Stimulated activated naive B cell treated with anti-CD40 and anti-IgM and Interleukin-4, amounts not matched to agents 10 μg/mL and 1 μg/mL and 100 μg/mL, for 72 hours (primary cell): Measurements from ENCODE around the gene WDR77.

ENCODE experiments used
- ATAC-seq, 2 donors: fragments of 150-1000 bp; cut with Tn5 transposase; replicated peaks; 2 replicates each; pipeline ENCODE4 v1.10.0; 2021; ENCODE audit warnings: moderate library complexity in 1 of 2
- DNase-seq: peaks from one replicate; pipeline ENCODE4 v3.0.0; 2021
- H3K27ac Mint-ChIP-seq: one replicate; pipeline ENCODE4 v1.8.0; 2022; ENCODE audit warnings: mild to moderate bottlenecking, mixed read lengths
- H3K27me3 Mint-ChIP-seq, 2 donors: one replicate each; pipeline ENCODE4 v1.8.0; 2022; ENCODE audit warnings: mixed read lengths in 2 of 2
- H3K36me3 Mint-ChIP-seq, 2 donors: one replicate each; pipeline ENCODE4 v1.8.0; 2022; ENCODE audit warnings: mixed read lengths in 2 of 2, mild to moderate bottlenecking in 1 of 2
- H3K4me1 Mint-ChIP-seq, 2 donors: one replicate each; pipeline ENCODE4 v1.8.0; 2022; ENCODE audit warnings: mixed read lengths in 2 of 2, mild to moderate bottlenecking in 1 of 2
- H3K4me3 Mint-ChIP-seq, 2 donors: one replicate each; pipeline ENCODE4 v1.8.0; 2022; ENCODE audit warnings: mild to moderate bottlenecking in 2 of 2, mixed read lengths in 2 of 2, moderate library complexity in 1 of 2
- H3K9me3 Mint-ChIP-seq, 2 donors: one replicate each; pipeline ENCODE4 v1.8.0; 2022; ENCODE audit warnings: mixed read lengths in 2 of 2, mild to moderate bottlenecking in 1 of 2

Gene WDR77

GRCh38 chr1:111476761-111477309 lies 27.8 kb upstream of the WDR77 start:
- ATAC-seq (peak; percentile 71 to 73), DNase-seq (no peak)

GRCh38 chr1:111476214-111476613 lies 27.2 kb upstream of the WDR77 start:
- no peaks in the 10 kb centered on the region for H3K27me3 Mint-ChIP-seq
- H3K27ac Mint-ChIP-seq: peak overlapping the region; percentile 73
- H3K4me3 Mint-ChIP-seq: peak overlapping the region; percentile 56 to 59
- peaks cover 40 to 46% of the 10 kb centered on the region in 2 donors for H3K4me1 Mint-ChIP-seq
- H3K36me3 Mint-ChIP-seq: peaks cover 17 to 20% of the 10 kb centered on the region in 2 donors
- DNase-seq (no peak), ATAC-seq (no peak)
- no peaks in the 10 kb centered on the region for H3K9me3 Mint-ChIP-seq

More at GRCh38 chr1:111476761-111477309, 27.8 kb upstream of the WDR77 start:
- Mint-ChIP-seq H3K27ac (peak overlapping the region; percentile 73), H3K36me3 (peaks cover 17 to 20% of the 10 kb centered on the region in 2 donors), H3K27me3 (no peaks in the 10 kb centered on the region), H3K4me1 (peaks cover 45 to 46% of the 10 kb centered on the region in 2 donors), H3K4me3 (peak overlapping the region; percentile 39 to 75), H3K9me3 (no peaks in the 10 kb centered on the region)

GRCh38 chr1:111475701-111476100 lies 26.6 kb upstream of the WDR77 start:
- H3K36me3 Mint-ChIP-seq: peaks cover 17 to 20% of the 10 kb centered on the region in 2 donors
- H3K27me3 Mint-ChIP-seq: no peaks in the 10 kb centered on the region
- peak; percentile 35 to 44 for ATAC-seq
- H3K4me3 Mint-ChIP-seq: peak overlapping the region; percentile 56 to 59
- no peaks in the 10 kb centered on the region for H3K9me3 Mint-ChIP-seq
- H3K27ac Mint-ChIP-seq: peak overlapping the region; percentile 73
- no peak for DNase-seq
- H3K4me1 Mint-ChIP-seq: peaks cover 38 to 43% of the 10 kb centered on the region in 2 donors

GRCh38 chr1:111474521-111474920 lies 25.5 kb upstream of the WDR77 start:
- Mint-ChIP-seq H3K36me3 (peaks cover 17 to 20% of the 10 kb centered on the region in 2 donors), H3K27me3 (no peaks in the 10 kb centered on the region), H3K27ac (peak overlapping the region; percentile 96), H3K9me3 (no peaks in the 10 kb centered on the region), H3K4me1 (peaks cover 34 to 36% of the 10 kb centered on the region in 2 donors), H3K4me3 (peak overlapping the region; percentile 85 to 86)
- DNase-seq (no peak), ATAC-seq (no peak)

GRCh38 chr1:111474106-111474505 lies 25.1 kb upstream of the WDR77 start:
- H3K9me3 Mint-ChIP-seq: no peaks in the 10 kb centered on the region
- H3K4me1 Mint-ChIP-seq: peaks cover 34 to 36% of the 10 kb centered on the region in 2 donors
- H3K36me3 Mint-ChIP-seq: peaks cover 17 to 20% of the 10 kb centered on the region in 2 donors
- peak overlapping the region; percentile 85 to 86 for H3K4me3 Mint-ChIP-seq
- no peak for DNase-seq
- peak overlapping the region; percentile 96 for H3K27ac Mint-ChIP-seq
- ATAC-seq: no peak
- no peaks in the 10 kb centered on the region for H3K27me3 Mint-ChIP-seq

- DNase-seq (no peak), ATAC-seq (peak; percentile 22 to 28)
- no peak overlapping the region for H3K4me3 Mint-ChIP-seq
- no peaks in the 10 kb centered on the region for H3K9me3 Mint-ChIP-seq
- no peaks in the 10 kb centered on the region for H3K27me3 Mint-ChIP-seq
- peaks cover 8 to 10% of the 10 kb centered on the region in 2 donors for H3K36me3 Mint-ChIP-seq
- peaks cover 16% of the 10 kb centered on the region in 2 donors for H3K4me1 Mint-ChIP-seq
- no peak overlapping the region for H3K27ac Mint-ChIP-seq
Observed at GRCh38 chr1:111471538-111471937, 22.5 kb upstream of the WDR77 start.

- Mint-ChIP-seq H3K27me3 (no peaks in the 10 kb centered on the region), H3K4me3 (no peak overlapping the region), H3K9me3 (no peaks in the 10 kb centered on the region), H3K4me1 (peaks cover 10 to 14% of the 10 kb centered on the region in 2 donors), H3K36me3 (peaks cover 8 to 10% of the 10 kb centered on the region in 2 donors), H3K27ac (no peak overlapping the region)
- peak; percentile 75 for DNase-seq
- ATAC-seq: peak; percentile 91 to 94
Observed at GRCh38 chr1:111471012-111471411, 22.0 kb upstream of the WDR77 start.

GRCh38 chr1:111470596-111470995 lies 21.5 kb upstream of the WDR77 start:
- no peak overlapping the region for H3K27ac Mint-ChIP-seq
- no peak overlapping the region for H3K4me3 Mint-ChIP-seq
- DNase-seq (no peak), ATAC-seq (peak in 1 of 2 donors; percentile 1)
- no peaks in the 10 kb centered on the region for H3K27me3 Mint-ChIP-seq
- peaks cover 8 to 10% of the 10 kb centered on the region in 2 donors for H3K36me3 Mint-ChIP-seq
- no peaks in the 10 kb centered on the region for H3K9me3 Mint-ChIP-seq
- peaks cover 6 to 10% of the 10 kb centered on the region in 2 donors for H3K4me1 Mint-ChIP-seq

- Mint-ChIP-seq H3K27ac (no peak overlapping the region), H3K36me3 (peaks cover 14 to 17% of the 10 kb centered on the region in 2 donors), H3K4me1 (peaks cover 0 to 7% of the 10 kb centered on the region in 2 donors), H3K27me3 (no peaks in the 10 kb centered on the region), H3K4me3 (no peak overlapping the region), H3K9me3 (no peaks in the 10 kb centered on the region)
- ATAC-seq (no peak), DNase-seq (no peak)
Observed at GRCh38 chr1:111469539-111469938, 20.5 kb upstream of the WDR77 start.

GRCh38 chr1:111468717-111469100 lies 19.7 kb upstream of the WDR77 start:
- Mint-ChIP-seq H3K36me3 (peaks cover 19 to 25% of the 10 kb centered on the region in 2 donors), H3K4me1 (peaks cover 6 to 7% of the 10 kb centered on the region in 2 donors), H3K4me3 (no peak overlapping the region), H3K27ac (no peak overlapping the region), H3K9me3 (no peaks in the 10 kb centered on the region), H3K27me3 (no peaks in the 10 kb centered on the region)
- ATAC-seq: no peak
- DNase-seq: no peak

- Mint-ChIP-seq H3K4me1 (peaks cover 10 to 12% of the 10 kb centered on the region in 2 donors), H3K27me3 (no peaks in the 10 kb centered on the region), H3K36me3 (peaks cover 24 to 31% of the 10 kb centered on the region in 2 donors), H3K9me3 (peaks cover 0 to 4% of the 10 kb centered on the region in 2 donors), H3K27ac (no peak overlapping the region), H3K4me3 (no peak overlapping the region)
- ATAC-seq: no peak
- no peak for DNase-seq
Observed at GRCh38 chr1:111467865-111468716, 19.0 kb upstream of the WDR77 start.

GRCh38 chr1:111466480-111466879 lies 17.4 kb upstream of the WDR77 start:
- ATAC-seq (no peak), DNase-seq (no peak)
- H3K27ac Mint-ChIP-seq: no peak overlapping the region
- peaks cover 0 to 4% of the 10 kb centered on the region in 2 donors for H3K9me3 Mint-ChIP-seq
- no peaks in the 10 kb centered on the region for H3K27me3 Mint-ChIP-seq
- peaks cover 5 to 12% of the 10 kb centered on the region in 2 donors for H3K4me1 Mint-ChIP-seq
- peaks cover 31 to 37% of the 10 kb centered on the region in 2 donors for H3K36me3 Mint-ChIP-seq
- H3K4me3 Mint-ChIP-seq: no peak overlapping the region

GRCh38 chr1:111465754-111466153 lies 16.7 kb upstream of the WDR77 start:
- Mint-ChIP-seq H3K27ac (no peak overlapping the region), H3K4me3 (no peak overlapping the region), H3K36me3 (peaks cover 32 to 39% of the 10 kb centered on the region in 2 donors), H3K27me3 (no peaks in the 10 kb centered on the region), H3K4me1 (peaks cover 5 to 12% of the 10 kb centered on the region in 2 donors), H3K9me3 (peaks cover 0 to 4% of the 10 kb centered on the region in 2 donors)
- DNase-seq (no peak), ATAC-seq (no peak)

- peak overlapping the region; percentile 11 for H3K27ac Mint-ChIP-seq
Observed at GRCh38 chr1:111463029-111463683, 14.1 kb upstream of the WDR77 start.

More at GRCh38 chr1:111463029-111463683, 14.1 kb upstream of the WDR77 start:
- no peak for DNase-seq
- H3K4me1 Mint-ChIP-seq: peaks cover 5 to 12% of the 10 kb centered on the region in 2 donors
- H3K9me3 Mint-ChIP-seq: peaks cover 0 to 4% of the 10 kb centered on the region in 2 donors
- H3K36me3 Mint-ChIP-seq: peaks cover 34 to 50% of the 10 kb centered on the region in 2 donors
- H3K27me3 Mint-ChIP-seq: no peaks in the 10 kb centered on the region
- no peak for ATAC-seq
- no peak overlapping the region for H3K4me3 Mint-ChIP-seq
